Left kidney (tissue), 2 donors: ENCODE results near the gene MORN1. TPM values are rescaled to one million over a fixed set of nuclear protein-coding genes. Genes with fewer than 3 reads are reported as not detected.
"Not testable (repeated sequence)": the region's sequence is repeated elsewhere in the genome, so short reads cannot be mapped to it uniquely, and the experiment has no call there.

Experiments used
- DNase-seq: peaks from one replicate; pipeline ENCODE4 v3.0.0-alpha.2; 2013
- polyA plus RNA-seq: library from polyadenylated mRNA; unstranded; fragments of 120-200 nt; gene quantifications from one replicate; pipeline ENCODE4 v1.2.1, GENCODE V29; 2013; ENCODE audit not compliant: insufficient read length

MORN1 gene
- polyA plus RNA-seq, 1 donor: 16.1 TPM

DNA sequence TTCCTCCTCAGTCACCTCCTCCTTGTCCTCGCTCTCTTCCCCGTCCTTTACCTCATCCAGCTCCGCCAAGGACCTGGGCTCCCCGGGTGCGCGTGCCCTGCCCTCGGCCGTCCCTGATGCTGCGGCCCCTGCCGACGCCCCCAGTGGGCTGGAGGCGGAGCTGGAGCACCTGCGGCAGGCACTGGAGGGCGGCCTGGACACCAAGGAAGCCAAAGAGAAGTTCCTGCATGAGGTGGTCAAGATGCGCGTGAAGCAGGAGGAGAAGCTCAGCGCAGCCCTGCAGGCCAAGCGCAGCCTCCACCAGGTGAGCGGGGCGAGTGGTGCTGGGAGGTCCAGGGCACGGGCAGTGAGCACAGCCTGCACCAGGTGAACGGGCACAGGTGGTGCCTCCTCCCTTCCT, 87.1 kb downstream of the MORN1 start:
- no peak for DNase-seq

- no peak for DNase-seq
Observed at GRCh38 chr1:2303781-2304180, 87.6 kb downstream of the MORN1 start.

DNA sequence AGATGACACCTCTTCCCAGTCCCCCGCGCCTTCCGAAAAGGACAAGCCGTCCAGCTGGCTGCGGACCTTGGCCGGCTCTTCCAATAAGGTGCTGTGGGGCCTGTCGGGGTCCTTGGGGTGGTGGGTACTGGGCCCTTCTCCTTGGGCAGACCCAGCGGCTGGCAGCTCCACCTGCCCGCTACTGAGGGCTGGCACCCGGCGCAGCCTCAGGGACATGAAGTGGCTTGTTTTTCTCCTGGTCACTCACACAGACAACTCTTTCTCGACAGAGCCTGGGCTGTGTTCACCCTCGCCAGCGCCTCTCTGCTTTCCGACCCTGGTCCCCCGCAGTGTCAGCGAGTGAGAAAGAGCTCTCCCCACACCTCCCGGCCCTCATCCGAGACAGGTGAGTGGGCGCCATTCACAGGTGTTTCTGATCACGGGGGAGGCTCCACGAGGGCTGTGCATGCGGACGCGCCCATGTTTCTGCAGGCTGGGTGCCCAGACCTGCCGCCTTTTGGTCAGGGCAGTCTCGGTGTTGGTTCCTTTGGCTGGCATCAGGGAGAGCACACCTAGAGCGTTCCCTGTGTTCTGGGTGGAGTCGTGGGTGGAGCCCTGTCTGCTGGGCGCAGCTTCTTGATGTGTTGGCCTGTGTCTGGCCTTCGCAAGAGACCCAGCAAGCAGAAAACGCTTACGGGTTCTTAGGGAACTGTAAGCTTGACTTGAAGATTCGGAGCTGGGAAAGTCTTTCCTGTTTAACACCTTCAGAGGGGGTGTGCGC, 88.2 kb downstream of the MORN1 start:
- no peak for DNase-seq

- no peak for DNase-seq
Observed at GRCh38 chr1:2302292-2302925, 88.9 kb downstream of the MORN1 start.

DNA sequence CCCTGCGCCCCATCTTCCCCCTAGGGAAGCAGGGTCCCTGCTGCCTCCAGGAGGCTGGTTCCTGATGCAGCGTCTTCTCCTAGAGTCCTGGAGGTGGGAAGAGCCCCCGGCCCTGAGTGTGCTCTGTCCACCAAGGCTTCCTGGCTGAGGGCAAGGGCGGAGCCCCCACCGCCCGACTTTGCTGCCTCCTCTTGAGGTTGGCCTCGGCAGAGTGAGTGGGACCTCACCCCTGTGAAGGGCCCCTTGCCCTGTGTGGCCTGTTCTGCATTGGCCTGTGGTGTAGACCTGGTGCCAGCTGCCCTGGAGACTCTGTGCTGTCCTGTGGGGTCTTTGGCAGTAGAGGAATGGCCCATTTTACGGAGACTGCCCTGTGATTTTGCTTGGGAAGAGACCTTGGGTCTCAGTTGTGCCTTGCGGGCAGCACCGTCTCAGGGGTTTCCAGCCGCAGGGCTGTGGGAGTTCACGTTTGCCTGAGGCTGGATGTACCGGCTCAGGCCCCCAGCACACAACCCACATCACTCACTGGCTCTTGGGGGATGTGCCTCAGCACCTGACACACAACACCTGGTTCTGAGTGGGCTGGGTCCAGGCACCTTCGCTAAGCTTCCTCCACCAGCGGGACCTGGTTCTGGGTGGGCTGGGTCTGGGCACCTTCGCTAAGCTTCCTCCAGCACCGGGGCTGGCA, 89.6 kb downstream of the MORN1 start:
- DNase-seq: no peak

DNA sequence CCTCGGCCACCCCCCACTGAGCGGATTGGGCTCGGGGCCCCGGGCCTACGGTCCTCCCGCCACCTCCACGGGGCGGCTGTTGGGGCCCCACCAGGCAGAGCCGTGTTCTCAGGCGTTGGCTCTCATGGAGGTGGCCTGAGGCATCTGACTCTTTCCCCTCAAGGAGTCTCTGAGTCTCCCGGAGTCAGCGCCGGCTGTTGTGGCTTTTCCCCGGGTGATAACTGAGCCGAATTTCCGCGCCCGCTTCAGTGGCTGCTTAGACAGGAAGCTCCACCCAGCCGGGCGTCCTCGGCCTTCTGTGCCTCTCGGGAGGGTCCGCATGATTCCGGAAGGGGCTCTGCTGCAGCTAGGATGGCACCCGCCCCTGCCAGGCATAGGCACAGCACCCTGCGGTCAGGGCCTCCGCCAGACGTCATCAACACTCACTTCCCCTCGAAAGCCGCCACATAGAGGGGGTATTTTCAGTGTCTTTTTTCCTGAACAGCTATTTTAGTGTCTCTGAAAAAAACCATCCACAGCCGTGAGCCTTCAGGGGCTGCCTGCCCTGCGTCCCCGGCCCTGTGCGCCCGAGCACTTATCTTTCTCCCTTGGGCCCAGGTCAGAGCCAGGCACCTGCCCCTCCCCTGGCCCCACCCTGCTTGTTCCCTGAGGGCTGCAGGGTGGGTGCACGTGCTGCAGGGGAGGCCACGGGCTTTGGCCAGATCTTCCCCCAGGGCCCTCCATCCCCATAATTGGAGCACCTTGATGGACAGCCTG, 90.3 kb downstream of the MORN1 start:
- no peak for DNase-seq

- no peak for DNase-seq
Observed at GRCh38 chr1:2300004-2300771, 91.2 kb downstream of the MORN1 start.

- no peak for DNase-seq
Observed at GRCh38 chr1:2299131-2299627, 92.2 kb downstream of the MORN1 start.

DNA sequence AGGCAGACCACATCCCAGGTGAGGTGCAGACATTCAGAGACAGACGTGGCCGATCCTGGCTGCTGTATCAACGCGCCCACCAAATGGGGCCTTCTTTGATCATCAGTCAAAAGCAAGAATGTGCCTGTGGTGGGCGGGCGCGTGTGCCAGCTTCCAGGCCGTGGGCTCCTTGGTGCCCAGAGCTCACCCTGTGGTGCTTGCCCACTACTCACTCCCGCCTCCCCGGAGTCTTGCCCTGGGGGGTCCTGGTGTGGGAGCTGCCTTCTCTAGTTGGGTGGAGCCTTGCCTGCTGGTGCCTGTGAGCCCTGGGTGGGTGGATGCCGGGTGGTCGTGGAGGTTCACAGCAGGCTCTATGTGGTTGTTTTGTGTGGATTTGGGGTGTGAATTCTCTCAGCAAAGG, 92.7 kb downstream of the MORN1 start:
- DNase-seq: no peak

DNA sequence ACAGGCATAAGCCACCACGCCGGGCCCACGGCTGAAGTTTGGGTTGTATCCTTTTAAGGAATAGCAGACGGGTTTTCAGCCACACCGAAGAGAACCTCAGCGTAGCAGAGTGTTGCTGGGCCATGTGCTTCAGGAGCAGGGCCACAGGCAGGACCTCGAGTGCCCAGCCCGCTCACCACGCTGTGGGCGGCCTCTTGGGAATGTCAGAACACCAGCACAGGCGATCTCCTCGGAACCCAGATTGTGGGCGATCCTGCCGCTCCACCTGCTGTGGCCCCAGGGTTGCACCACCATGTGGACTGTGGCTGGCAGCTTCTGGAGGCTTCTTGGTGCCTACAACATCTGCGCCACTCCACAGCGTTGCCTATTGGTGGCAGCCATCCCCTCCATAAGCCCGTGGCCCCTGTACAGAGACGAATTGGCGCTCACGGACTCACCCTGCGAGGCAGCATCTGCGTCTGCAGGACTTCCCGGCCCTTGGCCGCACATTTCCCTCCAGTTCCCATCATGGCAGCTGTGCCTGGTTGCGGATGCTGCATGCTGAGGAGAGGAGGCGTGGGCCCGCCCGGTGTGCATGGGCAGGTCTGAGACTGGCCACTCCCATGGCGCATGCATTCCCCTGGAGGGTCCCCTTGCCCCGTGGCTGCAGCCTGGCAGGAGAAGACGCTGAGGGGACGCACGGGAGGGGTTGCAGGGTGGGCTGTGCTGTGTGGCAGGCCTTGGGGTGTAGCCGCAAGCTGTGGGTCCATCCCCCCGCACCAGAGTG, 93.9 kb downstream of the MORN1 start:
- no peak for DNase-seq

GRCh38 chr1:2296614-2297013, 94.7 kb downstream of the MORN1 start:
- no peak for DNase-seq

DNA sequence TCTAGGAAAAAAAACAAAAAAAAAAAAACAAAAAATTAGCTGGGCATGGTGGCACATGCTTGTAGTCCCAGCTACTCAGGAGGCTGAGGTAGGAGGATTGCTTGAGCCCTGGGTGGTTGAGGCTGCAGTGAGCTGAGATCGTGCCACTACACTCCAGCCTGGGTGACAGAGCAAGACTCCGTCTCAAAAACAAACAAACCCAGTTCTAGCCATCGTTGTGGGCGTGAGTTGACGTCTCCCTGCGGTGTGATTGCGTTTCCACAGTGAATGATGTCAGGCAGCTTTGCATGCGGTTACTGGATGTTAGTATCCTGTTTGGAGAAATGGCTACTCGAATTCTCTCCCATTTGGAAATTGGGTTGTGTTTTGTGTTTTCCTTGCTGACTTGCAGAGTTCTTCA, 95.1 kb downstream of the MORN1 start:
- not testable (repeated sequence) for DNase-seq

DNA sequence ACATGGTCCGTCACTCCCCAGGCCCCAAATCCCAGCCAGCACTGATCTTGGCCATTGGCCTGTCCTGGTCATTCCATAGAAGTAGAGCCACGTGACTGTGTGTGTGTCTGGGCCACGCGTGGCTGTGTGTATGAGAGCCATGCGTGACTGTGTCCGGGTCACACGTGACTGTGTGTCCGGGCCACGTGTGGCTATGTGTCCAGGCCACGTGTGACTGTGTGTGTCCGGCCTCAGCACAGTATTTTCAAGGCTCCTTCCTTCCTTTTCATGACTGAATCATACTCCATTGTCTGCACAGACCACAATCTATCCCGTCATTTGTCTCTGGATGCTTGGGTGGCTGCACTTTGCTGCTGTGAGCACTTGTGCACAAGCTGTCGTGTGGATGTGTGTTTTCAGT, 95.8 kb downstream of the MORN1 start:
- DNase-seq: no peak

DNA sequence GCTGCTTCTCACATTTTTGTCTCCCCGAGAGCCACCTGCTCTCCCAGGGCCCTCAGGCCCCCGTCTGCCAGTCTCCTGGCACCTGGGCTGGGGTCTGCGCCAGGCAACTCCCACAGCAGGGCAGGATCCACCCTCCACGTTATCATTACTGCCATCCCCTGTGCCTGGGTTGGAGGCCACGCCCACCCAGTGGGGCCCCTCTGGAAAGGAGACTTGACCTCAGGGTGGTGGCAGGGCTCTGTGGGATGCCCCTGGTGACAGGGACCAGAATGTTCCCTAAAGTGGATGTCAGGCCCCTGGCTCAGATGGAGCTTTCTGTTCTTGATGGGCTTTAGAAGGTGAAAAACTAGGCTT, 96.7 kb downstream of the MORN1 start:
- no peak for DNase-seq

DNA sequence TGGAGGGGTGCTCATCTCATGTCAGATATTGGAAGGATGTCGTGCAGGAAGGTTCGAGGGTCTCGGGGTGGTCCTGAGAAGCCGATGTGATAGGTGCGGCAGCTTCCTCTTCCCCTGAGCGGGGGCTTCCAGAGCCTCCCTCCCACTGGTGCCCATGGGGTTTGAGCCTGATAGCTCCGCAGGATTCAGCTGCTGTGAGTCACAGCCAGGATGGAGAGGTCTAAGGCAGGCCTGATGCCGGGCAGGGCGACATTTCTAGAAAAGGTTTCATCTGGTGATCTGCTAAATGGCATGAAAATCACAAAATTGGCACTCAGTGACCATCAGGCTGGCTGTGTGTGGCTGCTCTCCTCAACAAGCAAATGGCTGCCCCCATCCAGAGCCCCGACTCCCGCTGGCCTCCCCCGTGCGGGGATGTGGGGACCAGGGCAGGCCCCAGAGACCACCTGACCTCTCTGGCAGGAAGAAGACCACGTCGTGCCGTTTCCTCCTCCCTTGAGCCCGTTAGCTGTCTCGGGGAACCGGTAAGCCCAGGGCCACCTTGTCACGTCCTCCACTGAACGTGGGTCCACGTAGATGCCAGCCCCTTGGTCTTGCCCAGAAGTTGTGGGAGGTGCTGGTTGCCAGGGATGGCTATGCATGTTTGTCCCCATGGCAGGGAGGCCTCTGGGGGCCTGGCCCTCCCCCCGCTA, 97.2 kb downstream of the MORN1 start:
- DNase-seq: no peak

GRCh38 chr1:2292725-2293450, 98.5 kb downstream of the MORN1 start:
- DNase-seq: no peak

- no peak for DNase-seq
Observed at GRCh38 chr1:2291577-2291976, 99.8 kb downstream of the MORN1 start.

- DNase-seq: no peak
Observed at GRCh38 chr1:2290595-2291510, 100.5 kb downstream of the MORN1 start.
